ENCODE measurements around the gene BBS2.

Gene BBS2

GRCh38 chr16:56542039-56542438 lies 22.2 kb upstream of the BBS2 start:
- TF ChIP-seq, protein P1, sequence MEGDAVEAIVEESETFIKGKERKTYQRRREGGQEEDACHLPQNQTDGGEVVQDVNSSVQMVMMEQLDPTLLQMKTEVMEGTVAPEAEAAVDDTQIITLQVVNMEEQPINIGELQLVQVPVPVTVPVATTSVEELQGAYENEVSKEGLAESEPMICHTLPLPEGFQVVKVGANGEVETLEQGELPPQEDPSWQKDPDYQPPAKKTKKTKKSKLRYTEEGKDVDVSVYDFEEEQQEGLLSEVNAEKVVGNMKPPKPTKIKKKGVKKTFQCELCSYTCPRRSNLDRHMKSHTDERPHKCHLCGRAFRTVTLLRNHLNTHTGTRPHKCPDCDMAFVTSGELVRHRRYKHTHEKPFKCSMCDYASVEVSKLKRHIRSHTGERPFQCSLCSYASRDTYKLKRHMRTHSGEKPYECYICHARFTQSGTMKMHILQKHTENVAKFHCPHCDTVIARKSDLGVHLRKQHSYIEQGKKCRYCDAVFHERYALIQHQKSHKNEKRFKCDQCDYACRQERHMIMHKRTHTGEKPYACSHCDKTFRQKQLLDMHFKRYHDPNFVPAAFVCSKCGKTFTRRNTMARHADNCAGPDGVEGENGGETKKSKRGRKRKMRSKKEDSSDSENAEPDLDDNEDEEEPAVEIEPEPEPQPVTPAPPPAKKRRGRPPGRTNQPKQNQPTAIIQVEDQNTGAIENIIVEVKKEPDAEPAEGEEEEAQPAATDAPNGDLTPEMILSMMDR (IDR thresholded peaks at IDR 0.05; ENCODE audit: insufficient read depth, low read depth, low read length, missing control alignments): no peak
- no peak for DNase-seq (ENCODE audit: low read depth)
- no peak overlapping the region for H3K4me3 ChIP-seq (ENCODE audit: low read length)

GRCh38 chr16:56539656-56540055 lies 19.8 kb upstream of the BBS2 start:
- TF ChIP-seq, protein P1 (IDR thresholded peaks at IDR 0.05; ENCODE audit: insufficient read depth, low read depth, low read length, missing control alignments): no peak
- DNase-seq (ENCODE audit: low read depth): no peak
- H3K4me3 ChIP-seq (ENCODE audit: low read length): no peak overlapping the region

DNA sequence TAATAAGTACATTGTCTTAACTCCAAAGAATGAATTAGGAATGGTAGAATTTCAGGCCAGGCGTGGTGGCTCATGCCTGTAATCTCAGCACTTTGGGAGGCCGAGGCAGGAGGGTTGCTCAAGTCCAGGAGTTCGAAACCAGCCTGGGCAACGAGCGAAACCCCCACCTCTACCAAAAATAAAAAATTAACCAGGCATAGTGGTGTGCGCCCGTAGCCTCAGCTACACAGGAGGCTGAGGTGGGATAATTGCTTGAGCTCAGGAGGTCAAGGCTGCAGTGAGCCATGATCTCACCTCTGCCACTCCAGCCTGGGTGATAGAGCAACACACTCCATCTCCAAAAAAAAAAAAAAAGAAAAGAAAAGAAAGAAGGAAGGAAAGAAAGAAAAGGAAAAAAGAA lies 18.5 kb upstream of the BBS2 start:
- no peak overlapping the region for H3K4me3 ChIP-seq (ENCODE audit: low read length)
- TF ChIP-seq, protein P1 (IDR thresholded peaks at IDR 0.05; ENCODE audit: insufficient read depth, low read depth, low read length, missing control alignments): no peak
- DNase-seq (ENCODE audit: low read depth): no peak

GRCh38 chr16:56534847-56535383 lies 15.1 kb upstream of the BBS2 start:
- no peak for DNase-seq (ENCODE audit: low read depth)
- TF ChIP-seq, protein P1 (IDR thresholded peaks at IDR 0.05; ENCODE audit: insufficient read depth, low read depth, low read length, missing control alignments): peak; percentile 11
- H3K4me3 ChIP-seq (ENCODE audit: low read length): no peak overlapping the region

DNA sequence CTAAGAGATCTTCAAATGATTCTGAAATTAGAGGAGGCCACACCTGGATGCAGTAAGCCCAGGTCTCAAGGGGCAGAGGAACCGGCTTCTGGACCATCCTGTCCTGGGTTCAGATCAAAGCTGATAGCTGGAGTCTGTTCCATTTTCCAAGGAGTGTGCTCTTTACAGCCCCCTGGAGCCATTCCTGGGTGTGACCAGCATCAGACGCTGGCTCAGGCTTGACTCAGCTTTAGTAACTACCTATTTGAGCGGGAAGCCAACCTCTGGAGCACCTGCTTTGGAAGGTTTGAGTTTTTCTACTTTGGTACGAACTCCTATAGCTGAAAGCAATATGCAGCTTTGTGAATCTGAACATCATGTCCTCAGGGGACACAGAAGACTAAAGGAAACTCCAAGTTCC lies 12.9 kb upstream of the BBS2 start:
- peak; percentile 27 for DNase-seq (ENCODE audit: low read depth)
- H3K4me3 ChIP-seq (ENCODE audit: low read length): no peak overlapping the region
- TF ChIP-seq, protein P1 (IDR thresholded peaks at IDR 0.05; ENCODE audit: insufficient read depth, low read depth, low read length, missing control alignments): no peak

DNA sequence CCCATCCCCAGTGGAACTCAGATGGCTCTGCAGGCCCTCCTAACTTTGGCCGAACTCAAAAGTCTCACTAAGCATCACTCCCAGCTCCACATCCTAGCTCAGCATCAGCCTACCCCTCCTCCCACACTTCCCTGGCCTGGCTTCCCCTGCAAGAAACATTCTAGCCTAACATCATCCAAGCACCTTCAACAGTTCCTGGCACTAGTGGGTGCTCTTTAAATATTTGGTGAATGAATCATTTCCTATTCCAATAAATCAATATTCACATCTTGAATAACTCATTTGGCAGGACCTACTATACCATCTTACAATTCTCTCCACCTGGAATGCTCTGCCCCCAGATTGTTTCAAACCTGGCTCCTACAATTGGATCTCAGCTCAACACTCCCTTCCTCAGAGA lies 11.0 kb upstream of the BBS2 start:
- H3K4me3 ChIP-seq (ENCODE audit: low read length): no peak overlapping the region
- TF ChIP-seq, protein P1 (IDR thresholded peaks at IDR 0.05; ENCODE audit: insufficient read depth, low read depth, low read length, missing control alignments): no peak
- no peak for DNase-seq (ENCODE audit: low read depth)

GRCh38 chr16:56525236-56525635 lies 5.4 kb upstream of the BBS2 start:
- H3K4me3 ChIP-seq (ENCODE audit: low read length): no peak overlapping the region
- TF ChIP-seq, protein P1 (IDR thresholded peaks at IDR 0.05; ENCODE audit: insufficient read depth, low read depth, low read length, missing control alignments): no peak
- no peak for DNase-seq (ENCODE audit: low read depth)

All from epithelial cell of esophagus (primary cell).